ENCODE results near the gene PLGRKT. TPM values are rescaled to one million over a fixed set of nuclear protein-coding genes. Genes with fewer than 3 reads are reported as not detected.
"Not testable (repeated sequence)": the region's sequence is repeated elsewhere in the genome, so short reads cannot be mapped to it uniquely, and the experiment has no call there.

Gene PLGRKT
- total RNA-seq, 1 donor from 2014 or later, result 28.5 TPM

DNA sequence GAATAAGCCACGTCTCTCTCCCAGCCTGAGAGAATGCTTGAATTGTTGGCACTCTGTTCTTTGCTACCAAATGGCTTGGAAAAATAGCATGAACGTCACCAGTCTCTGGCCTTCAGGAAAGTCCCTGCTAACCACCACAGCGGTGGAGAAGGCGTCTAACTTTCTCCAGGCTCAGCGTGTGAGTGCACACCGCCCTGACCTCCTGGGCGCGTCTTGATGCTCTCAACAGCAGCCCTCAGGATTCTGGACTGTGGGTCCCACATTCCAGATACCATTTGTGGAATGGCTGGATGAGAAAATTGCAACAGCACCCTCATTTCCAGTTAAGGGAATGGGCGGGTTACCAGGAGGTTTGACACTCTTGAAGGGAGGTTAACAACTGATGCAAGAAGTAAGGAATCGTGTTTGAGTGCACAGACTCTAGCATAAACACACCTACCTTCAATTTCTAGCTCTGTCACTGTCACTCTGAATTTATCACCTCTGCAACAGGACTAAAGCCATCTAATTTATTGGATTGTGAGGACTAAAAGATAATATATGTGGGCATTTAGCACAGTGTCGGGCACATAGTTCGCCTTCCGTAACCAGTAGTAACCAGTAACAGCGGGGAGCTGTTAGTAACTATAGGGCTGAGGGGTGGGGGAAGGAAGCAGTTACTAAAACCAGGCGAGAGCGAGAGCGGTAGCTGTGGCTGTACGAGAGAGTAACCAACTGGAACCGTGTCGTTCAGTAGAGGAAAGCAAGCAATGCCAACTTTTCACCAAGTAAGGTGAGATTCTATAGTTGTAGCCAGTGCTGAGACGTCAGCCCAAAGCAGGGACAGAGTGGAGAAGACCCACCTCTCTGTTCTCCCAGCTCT lies 807 bp upstream of the PLGRKT start:
- no peak for TF ChIP-seq CTCF (IDR thresholded peaks at IDR 0.05; ENCODE audit: insufficient read depth, low read length, poor library complexity, severe bottlenecking)
- H3K36me3 ChIP-seq (ENCODE audit: control insufficient read depth, insufficient read depth, low read length), result no peaks in the 10 kb centered on the region
- no peaks in the 10 kb centered on the region for H3K27me3 ChIP-seq (ENCODE audit: control insufficient read depth, insufficient read depth, low read length)
- DNase-seq (ENCODE audit: low read depth), result no peak
- peak overlapping the region; percentile 60 for H3K4me3 ChIP-seq (ENCODE audit: low read depth, low read length)

- Histone ChIP-seq H3K27me3 (ENCODE audit: control insufficient read depth, insufficient read depth, low read length) (no peaks in the 10 kb centered on the region), H3K36me3 (ENCODE audit: control insufficient read depth, insufficient read depth, low read length) (no peaks in the 10 kb centered on the region), H3K4me3 (ENCODE audit: low read depth, low read length) (no peak overlapping the region)
- DNase-seq (ENCODE audit: low read depth), result no peak
- TF ChIP-seq CTCF (IDR thresholded peaks at IDR 0.05; ENCODE audit: insufficient read depth, low read length, poor library complexity, severe bottlenecking), result no peak
Observed at GRCh38 chr9:5436441-5436840, 1.3 kb downstream of the PLGRKT start.

- Histone ChIP-seq H3K27me3 (ENCODE audit: control insufficient read depth, insufficient read depth, low read length) (no peaks in the 10 kb centered on the region), H3K4me3 (ENCODE audit: low read depth, low read length) (no peak overlapping the region), H3K36me3 (ENCODE audit: control insufficient read depth, insufficient read depth, low read length) (no peaks in the 10 kb centered on the region)
- no peak for DNase-seq (ENCODE audit: low read depth)
- no peak for TF ChIP-seq CTCF (IDR thresholded peaks at IDR 0.05; ENCODE audit: insufficient read depth, low read length, poor library complexity, severe bottlenecking)
Observed at GRCh38 chr9:5435912-5436311, 1.8 kb downstream of the PLGRKT start.

GRCh38 chr9:5433841-5434810 lies 3.6 kb downstream of the PLGRKT start:
- H3K4me3 ChIP-seq (ENCODE audit: low read depth, low read length); H3K27me3 ChIP-seq (ENCODE audit: control insufficient read depth, insufficient read depth, low read length); DNase-seq (ENCODE audit: low read depth); H3K36me3 ChIP-seq (ENCODE audit: control insufficient read depth, insufficient read depth, low read length): not testable (repeated sequence)

DNA sequence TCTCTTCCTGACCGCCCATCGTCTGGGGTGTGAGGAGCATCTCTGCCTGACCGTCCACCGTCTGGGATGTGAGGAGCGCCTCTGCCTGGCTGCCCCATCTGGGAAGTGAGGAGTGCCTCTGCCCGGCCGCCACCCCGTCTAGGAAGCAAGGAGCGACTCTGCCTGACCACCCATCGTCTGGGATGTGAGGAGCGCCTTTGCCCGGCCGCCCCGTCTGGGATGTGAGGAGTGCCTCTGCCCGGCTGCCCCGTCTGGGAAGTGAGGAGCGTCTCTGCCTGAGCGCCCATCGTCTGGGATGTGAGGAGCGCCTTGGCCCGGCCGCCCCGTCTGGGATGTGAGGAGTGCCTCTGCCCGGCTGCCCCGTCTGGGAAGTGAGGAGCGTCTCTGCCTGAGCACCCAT lies 4.4 kb downstream of the PLGRKT start:
- H3K36me3 ChIP-seq (ENCODE audit: control insufficient read depth, insufficient read depth, low read length); DNase-seq (ENCODE audit: low read depth); H3K4me3 ChIP-seq (ENCODE audit: low read depth, low read length); H3K27me3 ChIP-seq (ENCODE audit: control insufficient read depth, insufficient read depth, low read length): not testable (repeated sequence)

GRCh38 chr9:5432890-5433289 lies 4.8 kb downstream of the PLGRKT start:
- H3K27me3 ChIP-seq (ENCODE audit: control insufficient read depth, insufficient read depth, low read length); H3K4me3 ChIP-seq (ENCODE audit: low read depth, low read length); H3K36me3 ChIP-seq (ENCODE audit: control insufficient read depth, insufficient read depth, low read length); DNase-seq (ENCODE audit: low read depth): not testable (repeated sequence)

DNA sequence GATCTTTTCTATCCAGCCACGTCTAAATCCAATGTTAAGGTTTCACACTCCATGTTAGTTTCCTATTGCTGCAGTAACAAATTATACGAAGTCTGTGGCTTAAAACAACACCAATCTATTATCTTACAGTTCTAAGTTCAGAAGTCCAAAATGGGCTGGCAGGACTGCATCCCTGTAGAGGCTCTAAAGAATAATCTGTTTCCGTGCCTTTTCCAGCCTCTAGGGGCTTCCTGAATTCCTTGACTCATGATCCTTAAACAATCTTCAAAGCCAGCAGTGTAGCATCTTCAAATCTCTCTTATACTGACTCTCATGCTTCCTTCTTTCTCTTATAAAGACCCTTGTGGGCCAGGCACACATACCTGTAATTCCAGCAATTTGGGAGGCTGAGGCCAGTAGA lies 6.8 kb downstream of the PLGRKT start:
- no peak for TF ChIP-seq CTCF (IDR thresholded peaks at IDR 0.05; ENCODE audit: insufficient read depth, low read length, poor library complexity, severe bottlenecking)
- Histone ChIP-seq H3K4me3 (ENCODE audit: low read depth, low read length) (no peak overlapping the region), H3K27me3 (ENCODE audit: control insufficient read depth, insufficient read depth, low read length) (no peaks in the 10 kb centered on the region), H3K36me3 (ENCODE audit: control insufficient read depth, insufficient read depth, low read length) (no peaks in the 10 kb centered on the region)
- no peak for DNase-seq (ENCODE audit: low read depth)
